NOMO-1 treated with dmso at 0.1 percent for 144 hours (cell line): ENCODE data around the gene AGMO.
"Not testable (repeated sequence)": the region's sequence is repeated elsewhere in the genome, so short reads cannot be mapped to it uniquely, and the experiment has no call there.

Source experiments
- DNase-seq: peaks from one replicate; lab custom pipeline; 2025; ENCODE audit not compliant: unreplicated experiment; lab: John Stamatoyannopoulos, UW

AGMO gene

GRCh38 chr7:15560968-15561367 lies 847 bp downstream of the AGMO start:
- DNase-seq, result no peak

DNA sequence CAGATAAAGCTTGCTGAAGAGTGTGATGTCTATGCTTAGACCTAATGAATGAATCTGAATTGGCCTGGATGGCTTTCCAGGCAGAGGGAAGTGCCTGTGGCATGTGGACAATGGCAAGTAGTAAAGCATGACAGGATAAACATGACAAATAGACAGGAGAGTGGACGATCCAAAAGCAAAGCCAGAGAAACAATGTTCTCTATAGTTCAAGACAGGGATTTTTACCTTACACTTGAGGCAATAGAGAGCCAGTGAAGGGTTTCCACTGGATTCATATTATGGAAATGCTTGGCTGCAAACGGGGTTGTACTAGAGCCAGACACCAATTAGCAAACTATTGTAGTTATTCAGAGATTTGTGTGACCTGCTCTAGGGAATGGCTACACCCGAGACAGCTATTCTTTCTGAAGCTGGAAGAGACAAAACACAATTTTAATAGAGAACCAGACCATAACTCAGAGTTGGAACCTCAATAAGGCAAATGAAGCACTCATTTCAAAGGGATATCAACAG lies 2.3 kb downstream of the AGMO start:
- DNase-seq, result no peak

GRCh38 chr7:15558756-15559155 lies 3.1 kb downstream of the AGMO start:
- DNase-seq, result no peak

DNA sequence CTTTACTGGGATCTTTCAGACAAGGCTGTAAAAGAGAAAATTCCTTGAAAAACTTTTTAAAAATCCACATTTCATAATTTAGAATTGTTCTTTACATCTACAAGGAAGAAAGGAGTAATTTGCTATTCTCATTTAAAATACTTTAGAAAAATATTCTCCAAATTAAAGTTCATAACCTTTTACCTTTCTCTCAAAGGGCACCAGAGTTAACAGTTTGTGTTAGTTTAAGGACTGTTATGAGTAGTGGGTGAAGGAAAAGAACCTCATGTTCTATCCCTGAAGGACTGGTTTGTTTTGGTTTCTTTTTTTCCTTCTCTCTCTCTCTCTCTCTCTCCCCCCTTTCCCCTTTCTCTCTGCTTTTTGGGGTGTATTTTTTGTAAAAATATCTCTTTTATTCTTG lies 4.1 kb downstream of the AGMO start:
- no peak for DNase-seq

- DNase-seq, result no peak
Observed at GRCh38 chr7:15557186-15557585, 4.6 kb downstream of the AGMO start.

GRCh38 chr7:15556339-15557105 lies 5.3 kb downstream of the AGMO start:
- DNase-seq, result no peak

DNA sequence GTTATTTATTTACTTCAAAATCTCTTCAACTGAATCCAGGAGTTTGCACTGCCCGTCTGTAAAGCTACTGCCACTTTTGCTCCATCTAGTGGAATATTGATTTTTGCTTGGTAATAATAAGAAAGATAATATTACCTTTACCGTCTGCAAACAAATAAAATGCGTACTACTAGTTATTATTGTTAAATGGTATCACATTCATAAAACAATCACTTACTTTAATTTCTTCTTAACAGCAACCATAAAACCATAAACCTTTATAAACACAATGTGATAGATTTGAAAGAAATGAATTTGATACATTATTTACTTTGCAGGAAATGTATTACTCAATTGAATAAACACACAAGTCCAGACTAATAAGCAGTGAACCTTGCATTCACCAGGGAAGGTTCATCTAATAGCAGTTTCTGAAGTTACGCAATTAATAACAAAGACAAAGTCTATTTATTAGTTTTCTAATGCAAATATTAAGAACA lies 6.4 kb downstream of the AGMO start:
- DNase-seq, result no peak

GRCh38 chr7:15554744-15555143 lies 7.1 kb downstream of the AGMO start:
- no peak for DNase-seq

DNA sequence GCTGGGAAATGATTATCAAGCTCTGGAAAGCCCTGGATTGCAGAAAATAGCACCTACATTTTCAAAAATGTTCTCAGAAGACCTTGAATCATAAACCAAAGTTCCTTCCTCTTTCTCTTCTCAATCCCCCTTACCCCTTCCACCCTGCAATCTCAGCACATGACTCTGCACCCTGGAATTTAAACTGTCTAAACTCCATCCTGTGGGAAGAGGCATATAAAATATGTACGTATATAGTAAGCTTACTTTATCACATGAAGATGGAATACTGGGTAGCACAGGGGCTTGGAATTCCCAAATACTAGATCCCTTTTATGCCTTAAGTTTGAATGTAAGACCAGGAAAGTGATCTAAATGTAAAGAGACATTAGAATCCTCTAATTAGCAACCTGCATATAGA lies 7.7 kb downstream of the AGMO start:
- no peak for DNase-seq

- DNase-seq, result not testable (repeated sequence)
Observed at GRCh38 chr7:15547320-15547719, 14.5 kb downstream of the AGMO start.

DNA sequence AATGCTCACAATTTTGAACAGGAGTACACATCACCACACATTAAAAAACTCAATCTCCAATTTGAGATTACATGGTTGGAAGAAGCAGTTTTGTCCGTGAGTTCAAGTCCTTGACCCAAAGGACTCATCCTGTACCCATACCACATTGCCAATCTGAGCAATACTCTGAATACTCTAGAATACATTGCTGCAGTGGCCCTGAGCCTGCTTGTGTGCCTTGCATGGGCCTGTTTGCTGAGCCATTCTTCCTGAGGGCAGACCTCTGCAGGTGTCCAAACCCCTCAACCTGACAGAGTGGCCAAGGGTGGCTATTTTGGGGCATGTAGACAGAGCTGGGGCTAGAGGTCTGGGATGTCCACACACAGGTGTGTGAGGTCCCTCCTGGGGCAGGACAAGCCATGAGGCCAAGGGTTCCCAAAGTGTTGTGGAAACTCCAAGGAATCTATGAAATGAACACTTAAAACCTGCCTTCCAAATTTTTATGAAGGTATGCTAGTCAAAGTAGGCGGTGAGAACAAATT lies 15.5 kb downstream of the AGMO start:
- DNase-seq, result no peak

- DNase-seq, result no peak
Observed at GRCh38 chr7:15544050-15544449, 17.8 kb downstream of the AGMO start.

DNA sequence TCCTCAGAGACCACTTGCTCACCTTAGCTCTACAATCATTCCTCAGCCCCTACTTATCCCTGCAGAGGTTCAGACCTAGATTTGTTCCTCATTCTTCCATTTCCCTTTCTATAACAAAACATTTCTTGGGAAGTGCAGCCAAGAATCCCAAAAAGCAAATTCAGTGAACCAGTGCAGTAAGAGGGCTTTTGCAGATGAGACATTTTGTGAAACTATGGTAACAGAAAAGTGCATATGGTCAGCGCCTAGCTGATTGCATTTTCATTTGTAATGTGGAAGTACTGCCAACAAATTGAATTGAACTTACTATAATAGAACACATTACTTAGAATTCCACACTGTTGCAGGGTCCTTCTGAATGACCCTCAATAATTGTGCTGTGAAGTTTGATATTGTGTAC lies 18.6 kb downstream of the AGMO start:
- no peak for DNase-seq

DNA sequence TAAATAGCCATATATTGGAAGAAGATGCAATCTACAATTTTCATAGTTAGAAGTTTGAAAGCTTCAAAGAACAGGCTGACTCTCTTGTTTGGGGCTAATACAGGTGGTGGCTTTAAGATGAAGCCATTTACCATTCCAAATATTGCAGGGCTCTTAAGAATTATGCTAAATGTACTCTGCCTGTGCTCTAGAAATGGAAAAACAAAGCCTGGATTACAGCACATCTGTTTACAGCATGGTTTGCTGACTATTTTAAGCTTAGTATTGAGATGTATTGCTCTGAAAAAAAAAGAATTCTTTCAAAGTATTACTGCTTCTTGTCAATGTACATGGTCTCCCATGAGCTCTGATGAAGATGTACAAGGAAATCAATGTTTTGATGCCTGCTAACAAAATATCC lies 34.2 kb downstream of the AGMO start:
- DNase-seq, result no peak

DNA sequence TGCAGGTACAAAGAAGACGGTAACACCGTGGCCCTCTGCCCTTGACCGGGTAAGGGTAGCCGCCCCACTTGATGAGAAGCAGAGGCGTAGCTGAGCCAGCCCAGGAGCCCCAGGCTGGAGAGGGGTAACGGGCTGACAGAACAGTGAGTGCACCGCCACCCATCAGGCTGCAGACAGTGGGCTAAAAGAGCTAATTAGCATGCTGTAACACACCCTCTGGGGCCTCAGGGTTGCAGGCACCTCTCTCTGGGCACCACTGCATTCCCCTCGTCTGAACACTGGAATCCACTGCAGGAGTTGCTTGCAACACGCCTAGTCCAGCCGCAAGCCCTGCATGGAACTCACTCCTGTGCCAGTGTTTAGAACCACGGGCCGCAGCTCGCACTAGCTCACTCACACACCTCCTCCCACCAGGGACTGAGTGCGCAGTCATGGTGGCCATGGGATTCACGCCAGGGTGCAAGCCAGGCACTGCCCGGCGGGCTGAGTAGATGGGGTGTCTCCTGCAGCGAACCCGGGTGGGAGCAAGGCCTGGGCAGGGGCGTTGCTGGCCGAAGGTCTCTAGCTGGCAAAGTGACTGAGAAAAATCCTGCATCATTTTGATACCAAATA lies 36.1 kb downstream of the AGMO start:
- no peak for DNase-seq

GRCh38 chr7:15524077-15524476 lies 37.7 kb downstream of the AGMO start:
- no peak for DNase-seq

DNA sequence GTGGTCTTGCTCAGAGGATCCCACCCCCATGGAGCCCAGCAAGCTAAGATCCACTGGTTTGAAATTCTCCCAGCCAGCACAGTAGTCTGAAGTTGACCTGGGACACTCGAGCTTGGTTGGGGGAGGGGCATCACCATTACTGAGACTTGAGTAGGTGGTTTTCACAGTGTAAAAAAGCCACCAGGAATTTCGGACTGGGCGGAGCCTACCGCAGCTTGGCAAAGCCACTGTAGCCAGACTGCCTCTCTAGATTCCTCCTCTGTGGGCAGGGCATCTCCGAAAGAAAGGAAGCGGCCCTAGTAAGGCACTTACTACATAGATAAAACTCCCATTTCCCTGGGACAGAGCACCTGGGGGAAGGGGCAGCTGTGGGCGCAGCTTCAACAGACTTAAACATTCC lies 44.0 kb downstream of the AGMO start:
- not testable (repeated sequence) for DNase-seq

DNA sequence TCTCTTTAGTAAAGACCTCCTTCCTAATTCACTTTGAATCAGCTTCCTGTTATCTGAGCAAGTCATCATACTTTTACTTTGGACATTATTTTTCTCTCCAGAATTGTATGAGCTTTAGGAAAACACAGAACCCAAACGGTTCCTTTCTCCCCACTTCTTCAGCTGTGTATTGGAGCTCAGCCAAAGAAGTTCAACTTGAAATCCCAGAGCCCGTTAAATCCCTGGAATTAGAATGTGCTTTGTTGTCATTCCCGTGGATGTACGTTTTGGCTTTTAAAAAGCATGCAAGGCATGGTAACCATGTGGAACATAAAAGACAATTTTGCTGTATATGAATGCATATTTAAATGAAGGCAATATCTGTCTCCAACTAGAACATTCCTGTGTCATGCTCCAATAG lies 46.6 kb downstream of the AGMO start:
- no peak for DNase-seq

- no peak for DNase-seq
Observed at GRCh38 chr7:15508258-15508657, 53.6 kb downstream of the AGMO start.

DNA sequence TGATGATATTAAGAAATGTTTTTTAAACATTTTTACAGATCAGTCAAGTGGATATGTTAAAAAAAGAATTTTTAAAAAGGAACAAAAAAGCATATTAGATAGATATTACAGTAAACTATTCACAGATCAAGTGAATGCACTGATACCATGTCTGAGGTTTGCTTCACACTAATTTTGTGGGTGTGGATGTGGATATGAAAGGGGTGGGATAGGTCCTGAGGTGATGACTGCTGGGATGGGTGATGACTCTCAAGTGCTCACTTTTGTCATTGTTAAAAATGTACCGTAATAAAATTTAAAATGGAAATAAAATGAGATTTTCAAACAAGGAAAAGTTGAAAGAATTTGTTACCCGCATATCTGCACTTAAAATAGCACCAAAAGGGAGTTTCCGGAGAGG lies 54.1 kb downstream of the AGMO start:
- no peak for DNase-seq

- no peak for DNase-seq
Observed at GRCh38 chr7:15507171-15507570, 54.6 kb downstream of the AGMO start.

GRCh38 chr7:15505761-15506160 lies 56.1 kb downstream of the AGMO start:
- no peak for DNase-seq
